ENCODE results near the gene EMILIN1.

- TF ChIP-seq RCOR1 (IDR thresholded peaks at IDR 0.05; ENCODE audit: low read length) (no peak), CTCF (IDR thresholded peaks at IDR 0.05) (no peak), MAX (IDR thresholded peaks at IDR 0.05; ENCODE audit: low read depth) (no peak), RAD21 (IDR thresholded peaks at IDR 0.05; ENCODE audit: low read length) (no peak), REST (IDR thresholded peaks at IDR 0.05; ENCODE audit: low read depth, low read length) (no peak), EZH2phosphoT487 (IDR thresholded peaks at IDR 0.05; ENCODE audit: borderline replicate concordance, low read depth) (no peak)
Observed at GRCh38 chr2:27121906-27122305, 43.5 kb downstream of the EMILIN1 start.

Data from SK-N-SH (cell line).